ENCODE results near the gene SYNE1.

- no peak for TF ChIP-seq CTCF (conservative IDR thresholded peaks at IDR 0.05; ENCODE audit: low read length)
- TF ChIP-seq EZH2phosphoT487 (IDR thresholded peaks at IDR 0.05; ENCODE audit: borderline replicate concordance, low read depth, low read length) = no peak
These were observed 179.1 kb downstream of the SYNE1 start for GRCh38 chr6:152457949-152458624.

Data from OCI-LY7 (cell line).